NCI-H510A (cell line): Measurements from ENCODE around the gene PTP4A2.
"Not testable (repeated sequence)": the region's sequence is repeated elsewhere in the genome, so short reads cannot be mapped to it uniquely, and the experiment has no call there.

Experiments used
- DNase-seq: peaks from one replicate; lab custom pipeline; 2025; lab: John Stamatoyannopoulos, UW

Gene PTP4A2

DNA sequence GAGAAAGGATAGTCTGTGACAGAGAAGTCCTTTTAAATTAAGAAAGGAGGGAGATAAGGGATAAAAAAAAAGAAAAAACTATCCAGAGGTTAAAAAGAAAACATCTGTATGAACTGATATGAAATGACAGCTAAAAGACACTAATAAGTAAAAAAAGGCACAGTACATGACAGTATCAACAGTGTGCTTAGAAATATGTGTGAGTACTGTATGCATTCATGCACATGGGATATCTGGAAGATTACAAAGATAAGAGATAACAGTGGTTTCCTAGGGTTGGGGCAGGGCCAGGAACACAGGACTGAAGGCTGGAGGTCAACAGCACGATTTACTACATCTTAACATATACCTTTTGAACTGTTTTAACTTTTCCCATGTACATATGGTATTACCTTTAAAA lies 13.3 kb downstream of the PTP4A2 start:
- no peak for DNase-seq

DNA sequence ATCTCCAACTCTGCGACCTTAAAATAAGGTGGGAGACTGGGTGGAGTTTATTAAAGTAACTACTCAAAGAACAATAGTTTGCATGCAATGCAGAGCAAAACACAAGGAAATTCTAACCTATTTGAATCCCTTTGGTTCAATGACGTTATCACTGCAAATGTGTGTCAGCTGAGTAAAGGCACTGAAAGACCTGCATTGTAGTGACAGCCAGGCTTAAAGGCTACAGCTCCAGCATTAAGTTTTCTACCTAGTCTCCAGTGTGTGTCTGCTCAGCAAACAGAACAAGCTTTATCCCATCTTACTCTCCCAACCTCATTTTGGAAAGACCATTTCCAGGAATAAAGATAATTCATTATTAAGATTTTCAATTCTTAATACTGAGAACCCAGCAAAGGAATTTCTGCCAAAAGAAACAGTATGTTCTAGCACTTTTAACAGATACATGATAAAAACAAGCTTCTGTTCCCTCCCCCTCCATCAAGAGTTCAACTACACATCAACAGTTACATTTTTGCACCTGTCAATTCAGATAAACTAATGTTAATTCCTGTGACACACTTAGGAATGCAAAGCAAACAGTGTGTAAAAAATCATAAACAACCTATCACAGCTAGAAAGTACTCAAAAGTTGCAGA lies 14.2 kb downstream of the PTP4A2 start:
- DNase-seq = no peak

DNA sequence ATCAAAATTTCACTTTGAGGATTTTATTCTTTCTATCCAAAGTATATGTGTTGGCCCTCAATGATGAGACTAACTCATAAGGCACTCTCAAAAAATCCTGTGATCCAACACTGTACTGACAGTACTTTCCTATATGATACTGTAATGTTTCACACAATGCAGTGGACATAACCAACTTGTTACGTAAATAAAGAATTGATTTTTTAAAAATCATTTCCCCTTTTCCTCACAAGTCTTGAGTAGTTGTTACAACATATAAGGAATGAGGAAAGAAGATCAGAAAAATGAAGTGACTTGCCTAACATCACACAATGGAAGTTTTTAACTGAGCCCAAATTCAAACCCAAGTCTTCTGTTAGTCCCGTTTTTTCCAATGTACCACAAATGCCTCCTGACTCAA lies 17.2 kb downstream of the PTP4A2 start:
- no peak for DNase-seq

DNA sequence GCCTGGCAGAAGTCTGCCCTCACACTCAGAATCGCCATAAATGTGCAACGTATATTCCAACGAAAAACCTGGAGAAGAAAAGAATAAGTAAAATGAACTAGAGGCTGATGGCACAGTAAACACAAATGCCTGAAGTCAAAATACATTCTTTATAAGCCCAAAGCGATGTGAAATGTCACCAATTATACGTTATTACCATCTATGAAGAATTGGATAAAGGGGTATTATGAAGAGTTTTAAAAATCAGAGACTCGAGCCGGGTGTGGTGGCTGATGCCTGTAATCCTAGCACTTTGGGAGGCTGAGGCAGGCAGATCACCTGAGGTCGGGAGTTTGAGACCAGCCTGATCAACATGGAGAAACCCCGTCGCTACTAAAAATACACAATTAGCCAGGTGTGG lies 18.6 kb downstream of the PTP4A2 start:
- DNase-seq = no peak

DNA sequence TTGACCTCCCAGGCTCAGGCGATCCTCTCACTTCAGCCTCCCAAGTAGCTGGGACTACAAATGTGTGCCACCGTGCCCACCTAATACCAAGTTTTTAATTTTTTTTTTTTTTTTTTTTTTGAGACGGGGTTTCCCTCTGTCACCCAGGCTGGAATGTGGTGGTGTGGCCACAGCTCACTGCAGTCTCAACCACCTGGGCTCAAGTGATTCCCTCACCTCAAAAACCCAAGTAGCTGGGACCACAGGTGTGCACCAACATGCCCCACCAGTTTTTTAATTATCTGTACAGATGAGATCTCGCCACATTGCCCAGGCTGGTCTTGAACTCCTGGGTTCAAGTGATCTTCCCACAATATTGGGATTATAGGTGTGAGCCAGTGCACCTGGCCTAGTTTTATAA lies 22.7 kb downstream of the PTP4A2 start:
- no peak for DNase-seq

DNA sequence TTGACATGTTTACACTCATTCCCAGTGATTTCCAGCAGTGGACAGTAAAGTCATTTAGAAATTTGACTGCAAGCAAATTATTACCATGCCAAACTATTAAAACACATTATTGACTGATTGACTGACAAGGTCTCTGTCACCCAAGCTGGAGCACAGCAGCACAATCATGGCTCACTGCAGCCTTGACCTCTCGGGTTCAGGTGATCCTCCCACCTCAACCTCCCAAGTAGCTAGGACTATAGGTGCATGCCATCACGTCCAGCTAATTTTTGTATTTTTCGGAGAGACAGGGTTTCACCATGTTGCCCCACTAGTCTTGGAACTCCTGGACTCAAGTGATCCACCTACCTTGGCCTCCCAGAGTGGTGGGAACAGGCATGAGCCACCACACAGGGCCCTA lies 24.2 kb downstream of the PTP4A2 start:
- no peak for DNase-seq

DNA sequence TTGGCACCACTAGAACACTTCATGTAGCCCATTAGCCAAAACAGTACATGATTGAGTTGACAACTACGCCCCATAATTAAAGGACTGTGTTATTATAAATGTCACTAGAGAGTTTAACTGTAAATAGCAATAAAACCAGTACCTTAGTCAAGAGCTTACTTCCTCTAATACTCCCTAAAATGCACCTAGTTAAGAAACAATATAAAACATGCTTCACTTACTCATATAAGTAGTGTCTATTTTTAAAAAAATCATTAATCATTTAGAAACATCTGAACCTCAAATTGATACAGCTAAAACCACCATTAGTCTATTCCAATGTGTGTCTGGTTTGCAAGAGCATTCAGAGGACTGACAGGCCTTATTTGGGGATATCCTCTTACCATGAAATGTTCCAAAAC lies 25.3 kb downstream of the PTP4A2 start:
- DNase-seq = no peak

DNA sequence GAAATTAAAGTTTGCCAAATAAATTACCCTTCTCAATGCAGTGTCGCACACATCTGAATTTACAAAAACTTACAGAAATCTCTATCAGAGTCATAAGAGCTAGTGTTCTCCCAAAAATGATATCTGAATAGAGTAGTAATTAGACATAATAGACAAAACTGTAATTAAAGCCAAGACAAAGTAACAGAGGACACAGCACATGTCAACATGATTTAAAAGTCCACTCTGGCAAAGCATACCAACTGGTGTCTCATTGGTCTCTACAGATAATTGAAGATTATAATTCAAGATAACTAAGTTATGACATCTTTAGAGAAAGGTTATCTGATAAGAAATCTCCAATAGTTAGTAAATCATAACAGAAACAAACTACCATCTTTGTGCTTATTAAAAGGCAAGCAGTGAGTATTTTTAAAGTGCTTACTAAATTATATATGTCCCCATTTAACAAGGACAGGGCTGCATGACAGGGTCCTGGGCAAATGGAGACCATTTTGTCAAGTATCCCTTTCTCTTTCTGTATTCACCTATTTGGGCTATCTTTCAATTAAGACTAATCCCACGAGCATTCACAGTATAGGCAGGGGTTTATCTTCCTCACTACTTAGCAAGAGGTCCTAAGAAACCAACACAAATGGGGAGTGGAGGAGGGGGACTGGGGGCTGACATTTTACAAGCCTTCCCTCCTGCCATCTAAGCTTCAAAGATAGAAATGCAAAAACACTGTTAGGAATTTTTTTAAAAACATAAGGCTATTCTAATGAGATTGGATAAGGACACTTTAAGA lies 26.0 kb downstream of the PTP4A2 start:
- DNase-seq = no peak

DNA sequence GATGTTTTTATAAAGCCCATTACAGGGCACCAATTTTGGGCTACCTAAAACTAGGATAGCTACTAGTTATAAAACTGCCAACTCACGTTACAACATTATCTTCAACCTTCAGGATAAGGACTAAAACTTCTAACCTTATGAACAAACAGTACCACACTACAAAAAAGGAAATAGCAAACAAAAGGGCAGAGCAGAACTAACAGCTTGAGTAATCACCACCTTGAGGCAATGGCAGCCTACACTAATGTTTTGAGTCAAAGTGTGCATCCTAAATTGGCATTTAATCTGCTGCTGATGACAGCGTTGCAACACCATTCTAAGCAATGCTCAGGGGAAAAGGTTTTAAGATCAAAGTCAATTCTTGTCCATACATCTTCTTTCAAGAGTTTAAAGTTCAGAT lies 27.2 kb downstream of the PTP4A2 start:
- DNase-seq = no peak

DNA sequence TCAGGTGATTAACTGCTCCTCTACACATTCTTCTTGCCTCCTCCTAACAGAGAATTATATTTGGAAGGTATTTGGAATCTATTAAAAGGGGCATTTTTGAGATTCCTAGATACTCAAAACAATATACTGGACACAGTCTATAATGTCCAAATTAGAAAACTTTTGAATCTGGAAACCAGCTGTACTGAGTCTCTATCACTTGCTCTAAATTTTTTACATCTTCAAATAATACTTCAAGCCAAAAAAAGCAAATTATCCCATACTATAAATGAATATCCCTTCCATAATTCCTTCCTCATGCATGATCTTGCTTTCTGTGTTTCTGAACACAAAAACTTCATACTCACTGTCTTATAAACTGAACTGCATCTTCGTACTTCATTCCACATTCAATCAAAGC lies 28.5 kb downstream of the PTP4A2 start:
- DNase-seq = no peak

DNA sequence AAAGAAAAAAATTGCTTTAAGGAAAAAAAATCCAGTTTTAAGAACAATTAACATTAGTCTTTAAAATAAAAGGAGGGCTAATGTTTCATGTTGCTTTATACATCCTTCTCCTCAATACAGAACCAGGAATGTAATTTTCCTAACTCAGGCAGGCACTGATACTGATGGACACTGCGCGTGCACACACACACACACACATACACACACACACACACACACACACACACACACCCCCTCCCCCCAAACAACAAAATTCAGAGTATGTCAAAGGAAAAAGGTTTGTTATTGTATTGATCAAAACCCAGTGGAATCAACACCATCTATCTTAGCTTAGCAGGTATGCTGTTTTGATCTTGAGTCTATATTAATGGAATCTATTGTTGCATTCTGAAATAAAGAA lies 31.6 kb downstream of the PTP4A2 start:
- DNase-seq = no peak

DNA sequence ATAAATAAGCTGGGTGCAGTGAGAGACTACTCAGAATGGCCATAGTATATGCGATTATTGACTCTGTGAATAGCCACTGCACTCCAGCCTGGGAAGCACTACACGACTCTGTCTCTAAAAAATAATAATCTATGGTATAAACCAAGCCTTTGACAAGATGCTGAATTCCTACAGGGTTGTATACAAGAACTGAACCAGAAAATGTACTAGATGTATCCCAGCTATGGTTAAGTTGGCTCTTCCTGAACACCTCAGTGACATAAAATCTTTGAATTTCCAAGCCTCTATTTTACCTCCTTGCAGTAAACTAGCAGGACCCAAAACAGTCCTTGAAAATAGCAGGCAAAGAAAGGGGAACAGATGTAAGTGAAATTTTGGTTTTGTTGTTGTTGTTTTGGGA lies 32.5 kb downstream of the PTP4A2 start:
- no peak for DNase-seq

DNA sequence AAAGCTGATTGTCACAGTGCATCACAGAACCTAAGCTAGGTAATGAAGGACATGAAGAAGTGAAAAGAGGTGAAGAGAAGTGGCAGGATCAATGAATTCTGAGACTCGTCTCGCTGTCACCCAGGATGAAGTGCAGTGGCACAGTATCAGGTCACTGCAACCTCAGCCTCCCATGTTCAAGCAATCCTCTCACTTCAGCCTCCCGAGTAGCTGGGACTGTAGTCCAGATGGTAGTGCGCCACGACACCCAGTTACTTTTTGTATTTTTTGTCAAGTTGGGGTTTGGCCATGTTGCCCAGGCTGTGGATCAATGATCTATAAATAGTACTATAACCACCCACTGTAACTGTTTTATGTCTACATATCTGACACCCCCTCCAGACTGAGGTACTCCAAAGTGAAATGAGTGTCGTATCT lies 33.1 kb downstream of the PTP4A2 start:
- DNase-seq = no peak

DNA sequence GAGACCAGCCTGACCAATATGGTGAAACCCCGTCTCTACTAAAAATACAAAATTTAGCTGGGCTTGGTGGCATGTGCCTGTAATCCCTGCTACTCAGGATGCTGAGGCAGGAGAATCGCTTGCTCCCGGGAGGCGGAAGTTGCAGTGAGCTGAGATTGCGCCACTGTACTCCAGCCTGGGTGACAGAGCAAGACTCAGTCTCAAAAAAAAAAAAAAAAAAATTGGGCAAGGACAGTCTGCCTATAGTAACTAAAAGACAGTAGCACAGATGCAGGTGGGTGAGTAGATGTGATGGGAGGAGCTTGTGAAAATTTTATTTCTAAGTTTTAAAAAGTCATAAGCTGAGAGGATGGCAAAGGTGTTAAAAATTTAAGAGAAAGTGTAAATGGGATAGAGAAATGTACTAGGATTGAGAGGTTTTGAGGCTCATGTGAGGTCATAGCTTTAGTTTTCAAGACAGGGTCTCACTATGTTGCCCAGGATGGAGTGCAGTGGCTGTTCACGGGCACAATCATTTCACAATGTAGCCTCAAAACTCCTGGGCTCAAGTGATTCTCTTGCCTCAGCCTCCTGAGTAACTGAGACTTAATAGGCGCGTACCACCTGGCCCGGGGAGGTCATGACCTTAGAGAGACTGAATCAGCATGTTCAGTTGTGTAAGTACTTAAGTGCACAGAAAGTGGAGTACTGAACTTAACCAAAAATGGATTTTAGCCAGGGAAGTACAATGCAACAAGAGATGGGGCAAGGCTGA lies 33.7 kb downstream of the PTP4A2 start:
- DNase-seq = no peak

DNA sequence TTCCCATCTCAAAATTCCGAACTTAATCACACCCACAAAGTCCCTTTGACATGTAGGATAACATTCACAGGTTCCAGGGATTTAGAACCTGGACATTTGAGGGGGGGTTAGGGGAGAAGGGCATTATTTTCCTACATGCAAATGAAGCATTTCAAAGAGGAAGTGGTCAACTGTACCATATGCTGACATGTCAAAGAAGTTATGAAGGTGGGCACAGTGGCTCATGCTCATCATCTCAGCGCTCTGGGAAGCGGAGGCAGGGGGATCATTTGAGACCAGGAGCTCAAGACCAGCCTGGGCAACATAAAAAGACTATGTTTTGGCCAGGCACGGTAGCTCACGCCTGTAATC lies 35.7 kb downstream of the PTP4A2 start:
- no peak for DNase-seq

DNA sequence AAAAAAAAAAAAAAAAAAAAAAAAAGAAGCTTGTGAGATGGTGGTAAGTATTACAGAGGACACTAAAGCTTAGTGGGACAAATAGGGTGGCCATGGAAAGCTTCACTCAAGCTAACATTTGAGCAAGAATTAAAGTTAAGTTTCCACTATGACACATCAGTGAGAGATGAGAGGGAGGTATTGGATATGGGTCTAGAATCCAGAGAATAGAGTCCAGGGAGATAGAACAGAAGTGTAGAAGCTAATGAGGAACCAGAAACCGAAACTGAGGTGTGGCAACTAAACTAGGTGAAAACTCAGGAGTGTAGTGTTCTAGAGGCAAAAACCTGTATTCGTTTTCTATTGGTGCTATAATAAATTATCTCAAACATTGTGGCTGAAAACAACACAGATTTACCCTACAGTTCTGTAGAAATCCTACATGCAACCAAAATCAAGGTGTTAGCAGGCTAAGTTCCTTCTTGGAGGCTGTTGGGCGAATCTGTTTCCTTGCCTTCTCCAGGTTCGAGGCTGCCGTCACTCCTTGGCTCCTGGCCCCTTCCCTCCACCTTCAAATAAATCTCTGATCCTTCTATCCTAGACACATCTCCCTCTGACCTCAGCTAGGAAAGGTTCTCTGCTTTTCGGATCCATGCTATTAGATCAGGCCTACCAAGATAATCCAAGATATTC lies 36.2 kb downstream of the PTP4A2 start:
- DNase-seq = no peak

DNA sequence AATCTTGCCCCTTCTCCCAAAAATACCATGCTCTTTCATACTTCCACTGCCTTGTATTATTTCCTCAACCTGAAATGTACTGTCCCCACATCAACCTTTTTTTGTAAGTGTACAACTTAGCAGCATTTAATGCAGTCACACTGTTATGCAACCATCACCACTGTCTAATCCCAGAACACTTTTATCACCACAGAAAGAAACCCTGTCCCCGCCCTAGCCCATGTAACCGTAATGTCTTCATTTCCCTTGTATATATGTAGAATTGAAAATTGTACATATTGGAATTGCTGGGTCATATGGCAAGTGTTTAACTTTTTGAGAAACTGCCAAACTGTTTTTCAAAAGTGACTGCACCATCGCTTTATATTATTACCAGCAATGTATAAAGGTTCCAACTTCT lies 37.4 kb downstream of the PTP4A2 start:
- no peak for DNase-seq

DNA sequence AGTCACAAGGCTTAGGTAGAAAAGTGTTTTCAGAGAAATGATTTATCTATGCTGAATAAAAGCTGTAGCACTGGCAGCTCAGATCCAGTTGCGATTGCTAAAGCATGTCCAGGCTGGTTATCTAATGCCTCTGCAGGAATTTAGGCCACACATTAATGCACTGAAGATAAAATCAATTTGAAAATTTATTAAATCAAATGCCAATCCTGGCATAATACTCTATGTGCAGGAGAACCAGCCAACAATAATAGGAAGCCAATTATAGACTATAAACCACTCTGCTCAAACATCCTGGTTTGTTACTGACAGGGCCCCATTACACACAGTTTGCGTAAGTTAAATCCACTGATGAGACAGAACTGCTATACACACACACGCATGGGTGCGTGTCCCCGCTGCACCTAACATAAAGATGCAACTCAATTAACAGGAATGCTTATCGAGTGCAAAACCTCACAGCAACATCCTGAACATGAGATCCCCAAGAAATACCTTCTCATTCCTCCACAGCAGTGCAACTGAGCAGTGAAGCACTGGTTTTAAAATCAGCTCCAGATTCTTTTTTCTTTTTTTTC lies 40.6 kb downstream of the PTP4A2 start:
- DNase-seq = no peak

DNA sequence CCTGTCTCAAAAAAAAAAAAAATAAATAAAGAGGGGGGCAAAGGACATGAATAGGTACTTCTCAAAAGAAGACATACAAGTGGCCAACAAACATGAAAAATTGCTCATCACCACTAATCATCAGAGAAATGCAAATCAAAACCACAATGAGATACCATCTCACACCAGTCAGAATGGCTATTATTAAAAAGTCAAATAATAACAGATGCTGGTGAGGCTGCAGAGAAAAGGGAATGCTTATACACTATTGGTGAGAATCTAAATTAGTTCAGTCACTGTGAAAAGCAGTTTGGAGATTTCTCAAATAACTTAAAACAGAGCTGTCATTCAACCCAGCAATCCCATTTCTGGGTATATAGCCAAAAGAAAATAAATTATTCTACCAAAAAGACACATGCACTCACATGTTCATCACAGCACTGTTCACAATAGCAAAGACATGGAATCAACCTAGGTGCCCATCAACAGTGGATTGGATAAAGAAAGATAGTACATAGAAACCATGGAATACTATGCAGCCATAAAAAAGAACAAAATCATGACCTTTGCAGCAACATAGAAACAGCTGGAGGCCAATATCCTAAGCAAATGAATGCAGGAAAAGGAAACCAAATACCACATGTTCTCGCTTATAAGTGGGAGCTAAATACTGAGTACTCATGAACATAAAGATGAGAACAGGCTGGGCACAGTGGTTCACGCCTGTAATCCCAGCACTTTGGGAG lies 42.5 kb downstream of the PTP4A2 start:
- not testable (repeated sequence) for DNase-seq

DNA sequence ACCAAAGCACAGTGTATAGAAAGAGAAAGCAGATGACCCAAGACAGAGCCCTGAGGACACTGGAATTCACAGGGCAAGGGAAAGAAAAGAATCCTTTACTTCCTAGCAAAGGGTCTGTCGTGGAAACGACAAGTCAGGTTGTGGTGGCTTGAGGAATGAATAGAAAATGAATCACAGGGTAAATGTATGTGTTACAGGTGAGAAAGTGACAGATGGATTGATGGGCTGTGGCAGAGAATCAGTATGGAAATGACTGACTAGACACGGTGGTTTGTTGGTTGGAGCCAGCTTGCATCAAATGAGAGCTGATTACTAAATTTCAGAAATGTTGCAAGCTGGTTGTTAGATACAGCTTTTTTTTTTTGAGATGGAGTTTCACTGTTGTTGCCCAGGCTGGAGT lies 46.9 kb downstream of the PTP4A2 start:
- DNase-seq = no peak

DNA sequence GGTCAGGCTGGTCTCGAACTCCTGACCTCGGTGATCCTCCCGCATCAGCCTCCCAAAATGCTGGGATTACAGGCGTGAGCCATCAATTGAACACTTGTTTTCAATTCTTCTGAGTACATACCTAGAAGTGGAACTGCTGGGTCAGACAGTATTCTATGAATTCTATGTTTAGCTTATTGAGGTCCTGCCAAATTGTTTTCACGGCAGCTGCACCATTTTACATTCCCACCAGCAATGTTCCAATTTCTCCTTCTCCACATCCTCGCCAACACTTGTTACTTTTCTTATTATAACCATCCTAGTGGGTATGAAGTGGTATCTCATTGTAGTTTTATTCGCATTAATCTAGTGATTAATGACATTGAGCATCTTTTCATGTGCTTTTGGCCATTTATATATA lies 49.9 kb downstream of the PTP4A2 start:
- DNase-seq = no peak

DNA sequence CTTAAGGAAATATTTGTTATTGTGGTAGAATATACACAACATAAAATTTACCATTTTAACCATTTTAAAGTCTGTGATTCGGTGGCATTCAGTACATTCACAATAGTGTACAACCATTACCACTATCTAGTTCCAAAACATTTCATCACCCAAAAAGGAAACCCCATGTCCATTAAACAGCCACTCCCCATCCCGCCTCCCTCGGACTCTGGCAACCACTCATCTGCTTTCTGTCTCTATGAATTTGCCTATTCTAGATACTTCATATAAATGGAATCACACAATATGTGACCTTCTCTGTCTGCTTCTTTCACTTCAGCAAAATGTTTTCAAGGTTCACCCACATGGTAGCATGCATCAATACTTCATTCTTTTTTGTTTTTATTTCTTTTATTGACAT lies 51.3 kb downstream of the PTP4A2 start:
- no peak for DNase-seq
